H9 (cell line): ENCODE data around the gene HNRNPH2. TPM values are rescaled to one million over a fixed set of nuclear protein-coding genes. Genes with fewer than 3 reads are reported as not detected.

Experiments
- DNase-seq: peaks from one replicate; pipeline ENCODE4 v3.0.0-alpha.2; 2017
- H2AFZ ChIP-seq: one replicate; pipeline ENCODE4 v1.6.1; 2013; ENCODE audit warnings: mild to moderate bottlenecking, low read length, control low read depth, moderate library complexity
- H2AK5ac ChIP-seq: 2 replicates; pipeline ENCODE4 v1.6.1; 2013; ENCODE audit warnings: low read length, control low read depth, mixed read lengths; ENCODE audit not compliant: insufficient read length
- H2BK120ac ChIP-seq: one replicate; pipeline ENCODE4 v1.6.1; 2013; ENCODE audit warnings: low read depth, mild to moderate bottlenecking, low read length, control low read depth, inconsistent platforms; ENCODE audit not compliant: poor library complexity, severe bottlenecking
- H2BK12ac ChIP-seq: 2 replicates; pipeline ENCODE4 v1.6.1; 2013; ENCODE audit warnings: low read length, control low read depth, mixed read lengths, low read depth; ENCODE audit not compliant: insufficient read length
- H2BK15ac ChIP-seq: 2 replicates; pipeline ENCODE4 v1.6.1; 2013; ENCODE audit warnings: low read depth, low read length, control low read depth
- H2BK20ac ChIP-seq: one replicate; pipeline ENCODE4 v1.6.1; 2013; ENCODE audit warnings: low read depth, mild to moderate bottlenecking, low read length, control low read depth, inconsistent platforms; ENCODE audit not compliant: poor library complexity, severe bottlenecking
- H2BK5ac ChIP-seq: 2 replicates; pipeline ENCODE4 v1.6.1; 2013; ENCODE audit warnings: low read length, control low read depth, mixed read lengths; ENCODE audit not compliant: insufficient read length
- H3K14ac ChIP-seq: 2 replicates; pipeline ENCODE4 v1.6.1; 2013; ENCODE audit warnings: low read length, control low read depth; ENCODE audit not compliant: insufficient read depth
- H3K18ac ChIP-seq: 2 replicates; pipeline ENCODE4 v1.6.1; 2013; ENCODE audit warnings: low read depth, mild to moderate bottlenecking, mixed read lengths, low read length, control low read depth; ENCODE audit not compliant: insufficient read length
- H3K23ac ChIP-seq: 2 replicates; pipeline ENCODE4 v1.6.1; 2013; ENCODE audit warnings: low read length, control low read depth, mixed read lengths, low read depth; ENCODE audit not compliant: insufficient read length
- H3K23me2 ChIP-seq: 2 replicates; pipeline ENCODE4 v1.6.1; 2013; ENCODE audit warnings: low read depth, mild to moderate bottlenecking, mixed read lengths, low read length, control low read depth; ENCODE audit not compliant: insufficient read length, poor library complexity, severe bottlenecking
- H3K27ac ChIP-seq: 2 replicates; pipeline ENCODE4 v1.5.1; 2013; ENCODE audit warnings: low read length, control low read depth, mixed read lengths, low read depth; ENCODE audit not compliant: insufficient read length
- H3K27me3 ChIP-seq: 2 replicates; pipeline ENCODE4 v1.6.1; 2013; ENCODE audit warnings: low read length, control low read depth, inconsistent platforms; ENCODE audit not compliant: insufficient read depth
- H3K4ac ChIP-seq: 2 replicates; pipeline ENCODE4 v1.6.1; 2013; ENCODE audit warnings: low read depth, mild to moderate bottlenecking, control low read depth, inconsistent platforms, low read length, moderate library complexity
- H3K4me1 ChIP-seq: 2 replicates; pipeline ENCODE4 v1.6.1; 2013; ENCODE audit warnings: low read length, control low read depth, inconsistent platforms; ENCODE audit not compliant: insufficient read depth
- H3K4me2 ChIP-seq: 2 replicates; pipeline ENCODE4 v1.6.1; 2013; ENCODE audit warnings: low read length, control low read depth, mixed read lengths; ENCODE audit not compliant: insufficient read length, insufficient read depth
- H3K56ac ChIP-seq: 2 replicates; pipeline ENCODE4 v1.6.1; 2013; ENCODE audit warnings: low read depth, mild to moderate bottlenecking, mixed read lengths, low read length, control low read depth; ENCODE audit not compliant: insufficient read length
- H3K79me1 ChIP-seq: 2 replicates; pipeline ENCODE4 v1.6.1; 2013; ENCODE audit warnings: low read depth, mild to moderate bottlenecking, moderate library complexity, low read length, control low read depth, inconsistent platforms; ENCODE audit not compliant: insufficient read depth, poor library complexity, severe bottlenecking
- H3K79me2 ChIP-seq: 2 replicates; pipeline ENCODE4 v1.6.1; 2013; ENCODE audit warnings: low read length, control low read depth, inconsistent platforms; ENCODE audit not compliant: insufficient read depth
- H3K9ac ChIP-seq: 2 replicates; pipeline ENCODE4 v1.6.1; 2013; ENCODE audit warnings: low read length, control low read depth, mixed read lengths; ENCODE audit not compliant: insufficient read length; ENCODE audit errors: extremely low read depth
- H3K9me3 ChIP-seq: one replicate; pipeline ENCODE4 v1.6.1; 2013; ENCODE audit warnings: low read depth, low read length, inconsistent platforms; ENCODE audit not compliant: control insufficient read depth
- H3T11ph ChIP-seq: one replicate; pipeline ENCODE4 v1.6.1; 2013; ENCODE audit warnings: mild to moderate bottlenecking, low read length, control low read depth, inconsistent platforms
- H4K20me1 ChIP-seq: one replicate; pipeline ENCODE4 v1.6.1; 2013; ENCODE audit not compliant: control insufficient read depth, insufficient read length, insufficient read depth
- H4K5ac ChIP-seq: 2 replicates; pipeline ENCODE4 v1.6.1; 2013; ENCODE audit warnings: low read depth, mild to moderate bottlenecking, mixed read lengths, low read length, control low read depth; ENCODE audit not compliant: insufficient read length
- H4K8ac ChIP-seq: replicated peaks from 2 replicates; pipeline ENCODE4 v1.6.1; 2013; ENCODE audit warnings: low read length, control low read depth, mixed read lengths, low read depth; ENCODE audit not compliant: insufficient read length
- H4K91ac ChIP-seq: 2 replicates; pipeline ENCODE4 v1.6.1; 2013; ENCODE audit warnings: low read depth, mild to moderate bottlenecking, moderate library complexity, mixed read lengths, low read length, control low read depth; ENCODE audit not compliant: insufficient read length
- H3K27ac Mint-ChIP-seq, 3 experiments: 2 replicates in 2 of 3; 3 replicates in 1 of 3; pipeline ENCODE4 v1.8.0; 2020 to 2021; ENCODE audit warnings: mixed read lengths in 3 of 3, mild to moderate bottlenecking in 1 of 3, moderate library complexity in 1 of 3
- H3K27me3 Mint-ChIP-seq: 2 replicates; pipeline ENCODE4 v1.8.0; 2021; ENCODE audit warnings: low read depth, mild to moderate bottlenecking, moderate library complexity, mixed read lengths
- H3K36me3 Mint-ChIP-seq, 3 experiments: 2 replicates in 2 of 3; 3 replicates in 1 of 3; pipeline ENCODE4 v1.8.0; 2020 to 2021; ENCODE audit warnings: low read depth in 3 of 3, mixed read lengths in 3 of 3; ENCODE audit not compliant: insufficient read depth in 1 of 3
- H3K4me1 Mint-ChIP-seq, 2 experiments: 2 replicates each; pipeline ENCODE4 v1.8.0; 2020; ENCODE audit warnings: mixed read lengths in 2 of 2
- H3K4me3 Mint-ChIP-seq, 2 experiments: 2 replicates in 1 of 2; 3 replicates in 1 of 2; pipeline ENCODE4 v1.8.0; 2020 to 2021; ENCODE audit warnings: mild to moderate bottlenecking in 2 of 2, mixed read lengths in 2 of 2, moderate library complexity in 1 of 2
- H3K9me3 Mint-ChIP-seq, 2 experiments: 2 replicates in 1 of 2; 3 replicates in 1 of 2; pipeline ENCODE4 v1.8.0; 2020; ENCODE audit warnings: mild to moderate bottlenecking in 2 of 2, mixed read lengths in 2 of 2, moderate library complexity in 1 of 2
- CTCF ChIP-seq: fragments of 200-600 bp; sonication (generic); conservative IDR thresholded peaks from 3 replicates; pipeline ENCODE4 v1.8.0; 2021; ENCODE audit warnings: antibody characterized with exemption, mild to moderate bottlenecking
- WGBS: extraction: QIAGEN DNeasy Blood & Tissue Kit; methylation state at CpG from one replicate; pipeline ENCODE4 v1.1.7; 2013; ENCODE audit warnings: missing lambda C conversion rate, low lambda C conversion rate, mixed read lengths; ENCODE audit not compliant: insufficient read length; ENCODE audit errors: extremely low coverage; 5-methylcytosine and 5-hydroxymethylcytosine counted together
- total RNA-seq: library from RNA; stranded (reverse); gene quantifications from 2 replicates; pipeline ENCODE4 v1.2.1, GENCODE V29; 2021

The HNRNPH2 gene
- total RNA-seq, 1 experiment from 2014 or later: 60.2 TPM

GRCh38 chrX:101460669-101461068, 52.6 kb downstream of the HNRNPH2 start:
- Histone ChIP-seq H2BK12ac (no peak overlapping the region), H2BK120ac (no peak overlapping the region), H2BK20ac (no peak overlapping the region), H2BK5ac (no peak overlapping the region), H2BK15ac (no peak overlapping the region), H3K4me2 (no peak overlapping the region), H3K18ac (no peak overlapping the region), H3K79me1 (no peaks in the 10 kb centered on the region), H4K91ac (no peak overlapping the region), H3K23me2 (no peaks in the 10 kb centered on the region), H3T11ph (no peak overlapping the region), H3K27me3 (no peaks in the 10 kb centered on the region), H3K27ac (no peak overlapping the region), H3K9ac (no peak overlapping the region), H3K4ac (no peak overlapping the region), H3K79me2 (no peaks in the 10 kb centered on the region; the same call in 1 of the 2 replicates), H4K20me1 (no peaks in the 10 kb centered on the region), H4K5ac (no peak overlapping the region), H3K9me3 (peaks cover 17% of the 10 kb centered on the region), H3K14ac (no peak overlapping the region), H3K56ac (no peak overlapping the region), H3K4me1 (no peaks in the 10 kb centered on the region), H3K23ac (no peak overlapping the region), H2AK5ac (no peak overlapping the region), H2AFZ (no peak overlapping the region), H4K8ac (no peak overlapping the region)
- TF ChIP-seq CTCF: no peak
- Mint-ChIP-seq H3K27me3 (no peaks in the 10 kb centered on the region), H3K9me3 (peaks cover 38 to 49% of the 10 kb centered on the region in 2 experiments), H3K4me1 (no peaks in the 10 kb centered on the region), H3K36me3 (peaks cover 2 to 19% (median 7%) of the 10 kb centered on the region in 3 experiments; a peak in 6 of 7 replicates), H3K27ac (no peak overlapping the region), H3K4me3 (no peak overlapping the region)
- no CpG with 5 or more reads among the region's 1 CpG for WGBS
- DNase-seq: no peak
